Esophagus muscularis mucosa (tissue), 4 donors: ENCODE data around the gene ODF4.

Experiments
- EP300 ChIP-seq: sonication (generic); formaldehyde crosslinking; IDR thresholded peaks from one replicate; pipeline ENCODE4 v1.6.1; 2017; ENCODE audit warnings: antibody characterized with exemption
- POLR2A ChIP-seq: fragments of 450-650 bp; IDR thresholded peaks from one replicate; pipeline ENCODE4 v1.6.1; 2017; ENCODE audit warnings: antibody characterized with exemption, moderate library complexity, mild to moderate bottlenecking, low read depth
- TF ChIP-seq, protein P1 (sequence below), 3 experiments: fragments of 200-600 bp in 2 of 3; fragments of 450-650 bp in 1 of 3; sonication (generic) in 2 of 3; IDR thresholded peaks; one replicate each; pipeline ENCODE4 v1.5.1; 2017 to 2019; ENCODE audit warnings: antibody characterized with exemption in 3 of 3, mild to moderate bottlenecking in 2 of 3, moderate library complexity in 1 of 3

DNA sequence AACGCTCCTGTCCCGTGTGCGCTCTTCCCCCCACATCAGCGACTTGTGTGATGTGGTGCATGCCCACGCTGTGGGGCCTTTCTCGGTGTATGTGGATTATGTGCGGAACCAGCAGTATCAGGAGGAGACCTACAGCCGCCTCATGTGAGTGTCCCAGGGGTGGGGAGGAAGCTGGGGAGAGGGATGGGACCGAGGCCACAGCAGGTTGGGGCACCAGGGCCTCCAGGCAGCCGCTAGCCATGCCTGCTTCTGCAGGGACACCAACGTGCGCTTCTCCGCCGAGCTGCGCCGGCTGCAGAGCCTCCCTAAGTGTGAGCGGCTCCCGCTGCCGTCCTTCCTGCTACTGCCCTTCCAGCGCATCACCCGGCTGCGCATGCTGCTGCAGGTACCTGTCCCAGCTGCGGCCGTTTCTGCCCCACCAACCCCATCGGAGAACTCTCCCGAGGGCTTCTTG, 23.8 kb upstream of the ODF4 start:
- no peak for TF ChIP-seq POLR2A
- TF ChIP-seq, protein P1, sequence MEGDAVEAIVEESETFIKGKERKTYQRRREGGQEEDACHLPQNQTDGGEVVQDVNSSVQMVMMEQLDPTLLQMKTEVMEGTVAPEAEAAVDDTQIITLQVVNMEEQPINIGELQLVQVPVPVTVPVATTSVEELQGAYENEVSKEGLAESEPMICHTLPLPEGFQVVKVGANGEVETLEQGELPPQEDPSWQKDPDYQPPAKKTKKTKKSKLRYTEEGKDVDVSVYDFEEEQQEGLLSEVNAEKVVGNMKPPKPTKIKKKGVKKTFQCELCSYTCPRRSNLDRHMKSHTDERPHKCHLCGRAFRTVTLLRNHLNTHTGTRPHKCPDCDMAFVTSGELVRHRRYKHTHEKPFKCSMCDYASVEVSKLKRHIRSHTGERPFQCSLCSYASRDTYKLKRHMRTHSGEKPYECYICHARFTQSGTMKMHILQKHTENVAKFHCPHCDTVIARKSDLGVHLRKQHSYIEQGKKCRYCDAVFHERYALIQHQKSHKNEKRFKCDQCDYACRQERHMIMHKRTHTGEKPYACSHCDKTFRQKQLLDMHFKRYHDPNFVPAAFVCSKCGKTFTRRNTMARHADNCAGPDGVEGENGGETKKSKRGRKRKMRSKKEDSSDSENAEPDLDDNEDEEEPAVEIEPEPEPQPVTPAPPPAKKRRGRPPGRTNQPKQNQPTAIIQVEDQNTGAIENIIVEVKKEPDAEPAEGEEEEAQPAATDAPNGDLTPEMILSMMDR (IDR thresholded peaks at IDR 0.05), result no peak
- no peak for TF ChIP-seq EP300
